Measurements from ENCODE around the gene CYP4F22. TPM values are rescaled to one million over a fixed set of nuclear protein-coding genes. Genes with fewer than 3 reads are reported as not detected.

CYP4F22 gene
- total and polyA plus RNA-seq, 2 of the 8 experiments (the other 6 are each of a cell fraction or from before 2014, with no cell fraction given): not detected

GRCh38 chr19:15577184-15577771, 69.0 kb downstream of the CYP4F22 start:
- Histone ChIP-seq H3K36me3 (ENCODE audit: control insufficient read depth in 2 of 4, insufficient read depth in 4 of 4, low read length in 3 of 4) (no peaks in the 10 kb centered on the region), H3K9me3 (ENCODE audit: insufficient read depth in 2 of 2, low read depth in 1 of 2, low read length in 1 of 2) (peaks cover 47 to 63% of the 10 kb centered on the region in 2 experiments), H3K27me3 (replicated peaks in 1 of 4; ENCODE audit: control insufficient read depth in 3 of 4, extremely low read depth in 1 of 4, insufficient read depth in 3 of 4, low read length in 3 of 4) (no peaks in the 10 kb centered on the region), H2BK15ac (ENCODE audit: low read length) (no peak overlapping the region), H3K79me2 (ENCODE audit: control insufficient read depth in 1 of 2, insufficient read depth in 2 of 2, low read length in 2 of 2) (no peaks in the 10 kb centered on the region), H3K4ac (replicated peaks; ENCODE audit: insufficient read length, low read depth, low read length) (no peak overlapping the region), H4K5ac (ENCODE audit: insufficient read length, low read depth, low read length) (no peak overlapping the region), H2BK12ac (ENCODE audit: low read depth, low read length) (no peak overlapping the region), H2BK5ac (ENCODE audit: low read depth, low read length) (no peak overlapping the region), H3K4me1 (replicated peaks in 1 of 4; ENCODE audit: control insufficient read depth in 3 of 4, insufficient read depth in 4 of 4, low read length in 3 of 4) (no peaks in the 10 kb centered on the region), H3K79me1 (ENCODE audit: low read depth, low read length) (no peaks in the 10 kb centered on the region), H2BK120ac (replicated peaks; ENCODE audit: low read depth, low read length) (no peak overlapping the region), H2AFZ (ENCODE audit: low read length) (no peak overlapping the region), H3K4me3 (ENCODE audit: extremely low read depth in 1 of 4, insufficient read depth in 2 of 4, low read depth in 3 of 4, low read length in 4 of 4) (no peak overlapping the region), H4K8ac (ENCODE audit: extremely low read depth, insufficient read depth, low read length) (no peak overlapping the region), H3K23ac (ENCODE audit: insufficient read length) (no peak overlapping the region), H4K20me1 (replicated peaks in 1 of 2; ENCODE audit: control insufficient read depth in 1 of 2, insufficient read depth in 2 of 2, low read length in 2 of 2) (no peaks in the 10 kb centered on the region), H3K56ac (replicated peaks; ENCODE audit: insufficient read length, low read depth, low read length) (no peak overlapping the region), H3K14ac (ENCODE audit: insufficient read length) (no peak overlapping the region), H3K9ac (replicated peaks in 1 of 4; ENCODE audit: extremely low read depth in 1 of 4, low read depth in 3 of 4, low read length in 3 of 4) (no peak overlapping the region), H3K27ac (ENCODE audit: low read depth, low read length) (no peak overlapping the region), H3K18ac (ENCODE audit: extremely low read depth, low read length) (no peak overlapping the region), H4K91ac (replicated peaks; ENCODE audit: insufficient read length, low read length) (no peak overlapping the region), H3K4me2 (ENCODE audit: insufficient read depth in 1 of 2, low read depth in 2 of 2, low read length in 2 of 2) (no peak overlapping the region), H3K23me2 (ENCODE audit: low read depth, low read length) (no peaks in the 10 kb centered on the region), H2AK5ac (ENCODE audit: low read depth, low read length) (no peak overlapping the region), H2BK20ac (ENCODE audit: low read length) (no peak overlapping the region)
- FAIRE-seq (no peak), DNase-seq (ENCODE audit: low read depth in 1 of 2, low spot score in 2 of 2) (no peak)
- 74% methylated on average over 6 of the region's 6 CpGs; no CpG with 5 or more reads in 1 of the 2 experiments for WGBS, 2 experiments (ENCODE audit: extremely low coverage in 1 of 2, insufficient coverage in 1 of 2, insufficient read length in 1 of 2, insufficient replicate concordance in 2 of 2, low coverage in 1 of 2, low lambda C conversion rate in 2 of 2, missing lambda C conversion rate in 1 of 2)
- POLR2A ChIA-PET (ENCODE audit: partially characterized antibody): no interaction called here
- CTCF ChIA-PET (ENCODE audit: partially characterized antibody): no interaction called here
- TF ChIP-seq RXRA (IDR thresholded peaks at IDR 0.05; ENCODE audit: insufficient read depth, low read depth, low read length) (no peak), SAP30 (IDR thresholded peaks at IDR 0.05; ENCODE audit: insufficient read depth, insufficient replicate concordance, low read length) (no peak), TCF12 (IDR thresholded peaks at IDR 0.05; ENCODE audit: low read depth, low read length) (no peak), BCL11A (IDR thresholded peaks at IDR 0.05; ENCODE audit: low read depth in 2 of 2, low read length in 2 of 2) (no peak), CBX5 (IDR thresholded peaks at IDR 0.05; ENCODE audit: low read depth, low read length) (no peak), USF2 (IDR thresholded peaks at IDR 0.05; ENCODE audit: low read length) (no peak), RAD21 (IDR thresholded peaks at IDR 0.05 in 1 of 2, conservative IDR thresholded peaks at IDR 0.05 in 1 of 2; ENCODE audit: low read depth in 2 of 2, low read length in 2 of 2) (no peak), SIN3A (conservative IDR thresholded peaks at IDR 0.05 in 1 of 2, IDR thresholded peaks at IDR 0.05 in 1 of 2; ENCODE audit: low read depth in 1 of 2, low read length in 2 of 2) (no peak), E2F6 (IDR thresholded peaks at IDR 0.05) (no peak), SP1 (IDR thresholded peaks at IDR 0.05; ENCODE audit: low read depth, low read length) (no peak), BACH1 (IDR thresholded peaks at IDR 0.05; ENCODE audit: low read length) (no peak), JUND (IDR thresholded peaks at IDR 0.05; ENCODE audit: low read length) (no peak)
